Measurements from ENCODE around the gene PSMA5.
"Not testable (repeated sequence)": the region's sequence is repeated elsewhere in the genome, so short reads cannot be mapped to it uniquely, and the experiment has no call there.

PSMA5 gene

DNA sequence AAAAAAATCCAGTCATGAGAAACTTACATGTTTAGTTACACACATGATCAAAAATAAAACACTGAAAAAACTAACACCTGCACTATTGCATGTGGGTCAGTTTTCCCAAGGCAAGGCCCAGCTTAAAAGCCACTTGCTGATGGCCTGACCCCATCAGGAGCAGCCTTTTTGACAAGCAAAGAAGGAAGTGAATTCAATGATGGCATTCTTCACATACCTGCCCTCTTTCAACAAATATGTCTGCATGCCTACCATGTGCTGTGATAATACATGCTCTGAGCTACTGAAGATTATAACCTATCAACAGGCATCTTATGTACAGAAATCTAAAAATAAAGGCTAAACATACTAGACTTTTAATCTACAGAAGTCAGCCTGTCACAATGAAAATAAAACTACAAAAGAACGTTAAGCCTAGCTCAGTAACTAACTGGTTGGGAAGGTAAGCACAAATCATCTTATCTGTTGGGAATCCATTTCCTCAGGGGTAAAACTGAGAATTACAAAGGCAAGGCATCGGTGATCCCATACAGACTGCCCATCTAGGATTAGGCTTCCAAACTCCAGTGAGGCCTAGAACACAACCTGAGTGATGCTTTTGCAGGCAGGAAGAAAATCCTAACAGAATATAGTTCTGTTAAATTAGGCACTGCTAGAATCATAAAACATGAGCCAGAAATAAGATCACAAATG is 43.0 kb downstream of the PSMA5 start:
- TF ChIP-seq CTCF (IDR thresholded peaks at IDR 0.05): no peak
- TF ChIP-seq ZFX (IDR thresholded peaks at IDR 0.05; ENCODE audit: borderline replicate concordance): no peak
- H3K27ac ChIP-seq: no peak overlapping the region

DNA sequence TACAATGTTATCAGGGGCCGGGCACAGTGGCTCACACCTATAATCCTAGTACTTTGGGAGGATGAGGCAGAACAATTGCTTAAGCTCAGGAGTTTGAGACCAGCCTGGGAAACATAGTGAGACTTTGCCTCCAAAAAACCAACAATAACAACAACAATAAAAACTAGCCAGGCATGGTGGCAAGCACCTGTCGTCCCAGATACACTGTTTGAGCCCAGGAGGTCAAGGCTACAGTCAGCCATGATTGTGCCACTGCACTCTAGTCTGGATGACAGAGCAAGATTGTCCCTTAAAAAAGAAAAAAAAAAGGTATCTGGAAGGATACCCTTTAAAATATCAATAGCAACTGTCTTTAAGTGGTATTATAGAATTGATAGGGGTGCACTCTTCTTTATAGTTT is 44.7 kb downstream of the PSMA5 start:
- TF ChIP-seq CTCF (IDR thresholded peaks at IDR 0.05) (no peak), ZFX (IDR thresholded peaks at IDR 0.05; ENCODE audit: borderline replicate concordance) (no peak)
- H3K27ac ChIP-seq: no peak overlapping the region

GRCh38 chr1:109379907-109380306 is 46.3 kb downstream of the PSMA5 start:
- no peak for TF ChIP-seq ZFX (IDR thresholded peaks at IDR 0.05; ENCODE audit: borderline replicate concordance)
- H3K27ac ChIP-seq: no peak overlapping the region

DNA sequence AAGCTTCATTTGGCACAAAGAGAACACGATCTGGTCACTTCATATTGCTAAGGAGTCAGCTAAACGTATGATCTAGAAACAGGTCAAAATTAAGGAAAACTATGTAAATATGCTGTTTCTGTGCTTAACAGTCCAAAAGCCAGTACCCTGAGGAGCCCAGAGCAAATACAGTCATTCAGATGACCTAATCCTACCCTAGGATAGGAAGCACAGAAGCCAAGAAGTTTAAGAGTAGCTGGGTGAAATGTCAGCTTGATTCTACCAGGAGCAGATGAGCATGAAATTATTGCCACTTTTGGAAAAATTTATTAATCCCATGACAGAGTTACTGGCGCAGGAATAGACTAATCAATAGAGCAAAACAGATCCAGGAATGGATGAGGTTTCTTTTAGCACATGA is 46.8 kb downstream of the PSMA5 start:
- TF ChIP-seq ZFX (IDR thresholded peaks at IDR 0.05; ENCODE audit: borderline replicate concordance) (no peak), CTCF (IDR thresholded peaks at IDR 0.05) (no peak)
- H3K27ac ChIP-seq: no peak overlapping the region

DNA sequence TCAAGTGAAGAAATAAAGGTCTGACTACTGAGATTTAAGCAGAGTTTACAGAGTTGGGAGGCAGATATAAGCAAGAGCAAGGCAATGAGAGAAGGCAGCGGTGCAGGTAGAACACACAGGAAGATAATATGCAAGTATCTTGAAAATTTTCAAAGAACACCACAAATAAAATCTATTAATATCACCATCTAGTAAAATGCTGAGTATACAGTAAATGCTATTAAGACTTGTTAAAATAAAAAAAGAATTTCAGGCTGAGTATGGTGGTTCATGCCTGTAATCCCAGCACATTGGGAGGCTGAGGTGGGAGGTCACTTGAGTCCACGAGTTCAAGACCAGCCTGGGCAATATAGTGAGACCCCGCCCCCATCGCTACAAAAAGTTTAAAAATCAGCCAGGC is 48.5 kb downstream of the PSMA5 start:
- TF ChIP-seq CTCF (IDR thresholded peaks at IDR 0.05) (no peak), ZFX (IDR thresholded peaks at IDR 0.05; ENCODE audit: borderline replicate concordance) (no peak)

GRCh38 chr1:109373696-109374095 is 52.6 kb downstream of the PSMA5 start:
- not testable (repeated sequence) for H3K27ac ChIP-seq

More for the DNA sequence above, 48.5 kb downstream of the PSMA5 start:
- H3K27ac ChIP-seq: no peak overlapping the region

DNA sequence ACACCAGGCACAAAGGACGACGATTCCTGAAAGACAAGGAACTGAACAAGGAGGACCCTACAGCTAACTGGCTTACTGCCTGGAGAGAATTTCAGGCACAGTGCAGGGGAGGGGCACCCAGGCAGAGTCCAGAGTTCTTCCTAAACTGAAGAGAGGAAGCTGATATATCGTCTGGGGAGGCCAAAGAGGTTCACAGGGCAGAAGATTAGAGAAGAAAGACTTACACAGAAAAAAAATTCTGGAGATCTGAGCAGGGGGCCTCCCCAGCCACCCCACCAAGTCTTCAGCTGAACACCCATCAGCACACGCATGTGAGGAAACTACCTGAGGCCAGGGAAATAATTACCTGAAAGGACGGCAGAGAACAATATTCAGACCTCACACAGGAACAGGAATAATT is 53.1 kb downstream of the PSMA5 start:
- TF ChIP-seq ZFX (IDR thresholded peaks at IDR 0.05; ENCODE audit: borderline replicate concordance) (no peak), CTCF (IDR thresholded peaks at IDR 0.05) (no peak)
- no peak overlapping the region for H3K27ac ChIP-seq

DNA sequence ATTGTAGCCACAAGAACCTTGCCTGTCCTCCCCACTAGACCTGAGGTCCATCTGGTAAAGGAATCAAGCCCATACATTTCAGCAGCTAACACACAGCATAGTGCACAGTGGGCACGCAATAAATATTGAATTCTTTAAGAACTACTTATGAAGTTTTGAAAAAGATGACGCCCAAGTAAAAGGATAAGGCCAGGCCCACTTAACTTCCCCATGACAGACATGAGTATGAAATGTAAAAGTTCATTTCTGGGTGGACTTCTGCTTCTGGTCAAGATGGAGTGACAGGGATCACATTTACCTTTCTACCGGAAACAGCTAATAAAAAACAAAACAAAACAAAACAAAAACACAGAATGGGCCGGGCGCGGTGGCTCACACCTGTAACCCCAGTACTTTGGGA is 54.0 kb downstream of the PSMA5 start:
- H3K27ac ChIP-seq: no peak overlapping the region
- TF ChIP-seq CTCF (IDR thresholded peaks at IDR 0.05) (no peak), ZFX (IDR thresholded peaks at IDR 0.05; ENCODE audit: borderline replicate concordance) (no peak)

Data from 22Rv1 (cell line).